Thoracic aorta (tissue), 2 donors: ENCODE data around the gene GPC6. TPM values are rescaled to one million over a fixed set of nuclear protein-coding genes. Genes with fewer than 3 reads are reported as not detected.

Experiments
- ATAC-seq: fragments of 150-250 bp; one replicate; pipeline ENCODE4 v1.8.0; 2017; ENCODE audit warnings: low read depth; ENCODE audit not compliant: insufficient number of reproducible peaks, low FRiP score
- DNase-seq: peaks from one replicate; pipeline ENCODE4 v3.0.0-alpha.2; 2020; ENCODE audit warnings: low spot score
- H3K27ac ChIP-seq, 2 donors: fragments of 200-600 bp; sonication (generic); 1 replicate in 1 of 2; 2 replicates in 1 of 2; pipeline ENCODE4 v1.5.1; 2016; ENCODE audit warnings: mild to moderate bottlenecking in 2 of 2, moderate library complexity in 2 of 2
- H3K27me3 ChIP-seq: fragments of 200-600 bp; sonication (generic); replicated peaks from 2 replicates; pipeline ENCODE4 v1.6.0; 2016; ENCODE audit warnings: mild to moderate bottlenecking; ENCODE audit not compliant: insufficient read depth
- H3K36me3 ChIP-seq: fragments of 200-600 bp; sonication (generic); one replicate; pipeline ENCODE4 v1.5.1; 2016
- H3K4me1 ChIP-seq, 2 donors: fragments of 200-600 bp; sonication (generic); 1 replicate in 1 of 2; 2 replicates in 1 of 2; pipeline versions ENCODE4 v1.5.1 to v1.6.0; 2016; ENCODE audit warnings: low read depth in 2 of 2, mild to moderate bottlenecking in 1 of 2; ENCODE audit not compliant: control insufficient read depth in 1 of 2
- H3K4me3 ChIP-seq: fragments of 200-600 bp; sonication (generic); 2 replicates; pipeline ENCODE4 v1.5.1; 2016; ENCODE audit warnings: mild to moderate bottlenecking
- H3K9me3 ChIP-seq: fragments of 200-600 bp; sonication (generic); 2 replicates; pipeline ENCODE4 v1.5.1; 2016
- CTCF ChIP-seq: fragments of 200-600 bp; sonication (generic); IDR thresholded peaks from one replicate; pipeline ENCODE4 v1.5.1; 2019; ENCODE audit warnings: antibody characterized with exemption
- total RNA-seq, 2 donors: library from RNA; depleted of rRNA; stranded (reverse); fragments of >200 nt; gene quantifications; one replicate each; pipeline versions ENCODE4 v1.1.0 to v1.2.3, GENCODE V29; 2016

GPC6 gene
- total RNA-seq, 2 donors from 2014 or later = 34.9 to 56.4 TPM

GRCh38 chr13:94346261-94347019 is 1119.8 kb downstream of the GPC6 start:
- no peaks in the 10 kb centered on the region for H3K9me3 ChIP-seq
- H3K27me3 ChIP-seq = no peaks in the 10 kb centered on the region
- ATAC-seq = no peak
- H3K4me3 ChIP-seq = no peak overlapping the region
- H3K27ac ChIP-seq = no peak overlapping the region
- no peaks in the 10 kb centered on the region for H3K36me3 ChIP-seq
- TF ChIP-seq CTCF = no peak
- peaks cover 21 to 38% of the 10 kb centered on the region in 2 donors for H3K4me1 ChIP-seq
- DNase-seq = no peak

- ATAC-seq (no peak), DNase-seq (no peak)
- TF ChIP-seq CTCF = no peak
- Histone ChIP-seq H3K4me3 (no peak overlapping the region), H3K9me3 (no peaks in the 10 kb centered on the region), H3K36me3 (no peaks in the 10 kb centered on the region), H3K27me3 (no peaks in the 10 kb centered on the region), H3K27ac (no peak overlapping the region), H3K4me1 (no peaks in the 10 kb centered on the region)
These were observed 1124.8 kb downstream of the GPC6 start for GRCh38 chr13:94351292-94351990.

- Histone ChIP-seq H3K4me1 (no peaks in the 10 kb centered on the region), H3K27ac (no peak overlapping the region), H3K4me3 (no peak overlapping the region), H3K36me3 (no peaks in the 10 kb centered on the region), H3K27me3 (no peaks in the 10 kb centered on the region), H3K9me3 (no peaks in the 10 kb centered on the region)
- ATAC-seq (no peak), DNase-seq (no peak)
- no peak for TF ChIP-seq CTCF
These were observed 1125.5 kb downstream of the GPC6 start for GRCh38 chr13:94352057-94352456.

- Histone ChIP-seq H3K4me3 (no peak overlapping the region), H3K9me3 (no peaks in the 10 kb centered on the region), H3K4me1 (no peaks in the 10 kb centered on the region), H3K27ac (no peak overlapping the region), H3K36me3 (no peaks in the 10 kb centered on the region), H3K27me3 (no peaks in the 10 kb centered on the region)
- no peak for ATAC-seq
- DNase-seq = no peak
- TF ChIP-seq CTCF = no peak
These were observed 1126.6 kb downstream of the GPC6 start for GRCh38 chr13:94353167-94353710.

GRCh38 chr13:94359875-94360274 is 1133.3 kb downstream of the GPC6 start:
- Histone ChIP-seq H3K9me3 (no peaks in the 10 kb centered on the region), H3K27me3 (no peaks in the 10 kb centered on the region), H3K36me3 (no peaks in the 10 kb centered on the region), H3K4me3 (no peak overlapping the region), H3K4me1 (peaks cover 3 to 7% of the 10 kb centered on the region in 2 donors), H3K27ac (no peak overlapping the region)
- no peak for ATAC-seq
- DNase-seq = no peak
- TF ChIP-seq CTCF = no peak
